ENCODE measurements around the gene ANXA8.

DNA sequence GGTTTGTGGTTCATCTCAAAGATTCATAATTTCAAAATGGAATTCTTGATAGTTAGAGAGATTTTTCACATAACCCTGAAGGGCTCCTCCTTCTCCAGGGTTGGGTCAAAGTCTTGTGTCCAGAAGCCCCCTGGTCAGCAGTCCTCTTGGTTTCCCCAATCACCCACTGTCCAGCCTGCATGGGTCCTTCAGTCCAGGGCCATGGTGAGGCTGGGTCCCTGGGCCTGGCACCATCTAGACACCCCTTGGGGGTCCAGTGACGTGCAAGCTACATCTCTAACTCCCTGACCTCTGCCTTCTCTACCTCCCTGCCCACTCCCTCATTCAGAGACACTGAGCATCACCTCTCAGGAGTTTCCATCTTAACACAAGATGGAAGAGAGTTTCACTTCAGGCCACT, 26.1 kb downstream of the ANXA8 start:
- no peak for TF ChIP-seq YY1 (IDR thresholded peaks at IDR 0.05)
- TF ChIP-seq, protein P1, sequence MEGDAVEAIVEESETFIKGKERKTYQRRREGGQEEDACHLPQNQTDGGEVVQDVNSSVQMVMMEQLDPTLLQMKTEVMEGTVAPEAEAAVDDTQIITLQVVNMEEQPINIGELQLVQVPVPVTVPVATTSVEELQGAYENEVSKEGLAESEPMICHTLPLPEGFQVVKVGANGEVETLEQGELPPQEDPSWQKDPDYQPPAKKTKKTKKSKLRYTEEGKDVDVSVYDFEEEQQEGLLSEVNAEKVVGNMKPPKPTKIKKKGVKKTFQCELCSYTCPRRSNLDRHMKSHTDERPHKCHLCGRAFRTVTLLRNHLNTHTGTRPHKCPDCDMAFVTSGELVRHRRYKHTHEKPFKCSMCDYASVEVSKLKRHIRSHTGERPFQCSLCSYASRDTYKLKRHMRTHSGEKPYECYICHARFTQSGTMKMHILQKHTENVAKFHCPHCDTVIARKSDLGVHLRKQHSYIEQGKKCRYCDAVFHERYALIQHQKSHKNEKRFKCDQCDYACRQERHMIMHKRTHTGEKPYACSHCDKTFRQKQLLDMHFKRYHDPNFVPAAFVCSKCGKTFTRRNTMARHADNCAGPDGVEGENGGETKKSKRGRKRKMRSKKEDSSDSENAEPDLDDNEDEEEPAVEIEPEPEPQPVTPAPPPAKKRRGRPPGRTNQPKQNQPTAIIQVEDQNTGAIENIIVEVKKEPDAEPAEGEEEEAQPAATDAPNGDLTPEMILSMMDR (IDR thresholded peaks at IDR 0.05; ENCODE audit: low read depth, low read length, missing input control): no peak
- TF ChIP-seq, protein P2, sequence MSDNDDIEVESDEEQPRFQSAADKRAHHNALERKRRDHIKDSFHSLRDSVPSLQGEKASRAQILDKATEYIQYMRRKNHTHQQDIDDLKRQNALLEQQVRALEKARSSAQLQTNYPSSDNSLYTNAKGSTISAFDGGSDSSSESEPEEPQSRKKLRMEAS (IDR thresholded peaks at IDR 0.05): no peak
- no peak for TF ChIP-seq EGR1 (IDR thresholded peaks at IDR 0.05; ENCODE audit: low read depth in 2 of 2)
- TF ChIP-seq, protein P3, sequence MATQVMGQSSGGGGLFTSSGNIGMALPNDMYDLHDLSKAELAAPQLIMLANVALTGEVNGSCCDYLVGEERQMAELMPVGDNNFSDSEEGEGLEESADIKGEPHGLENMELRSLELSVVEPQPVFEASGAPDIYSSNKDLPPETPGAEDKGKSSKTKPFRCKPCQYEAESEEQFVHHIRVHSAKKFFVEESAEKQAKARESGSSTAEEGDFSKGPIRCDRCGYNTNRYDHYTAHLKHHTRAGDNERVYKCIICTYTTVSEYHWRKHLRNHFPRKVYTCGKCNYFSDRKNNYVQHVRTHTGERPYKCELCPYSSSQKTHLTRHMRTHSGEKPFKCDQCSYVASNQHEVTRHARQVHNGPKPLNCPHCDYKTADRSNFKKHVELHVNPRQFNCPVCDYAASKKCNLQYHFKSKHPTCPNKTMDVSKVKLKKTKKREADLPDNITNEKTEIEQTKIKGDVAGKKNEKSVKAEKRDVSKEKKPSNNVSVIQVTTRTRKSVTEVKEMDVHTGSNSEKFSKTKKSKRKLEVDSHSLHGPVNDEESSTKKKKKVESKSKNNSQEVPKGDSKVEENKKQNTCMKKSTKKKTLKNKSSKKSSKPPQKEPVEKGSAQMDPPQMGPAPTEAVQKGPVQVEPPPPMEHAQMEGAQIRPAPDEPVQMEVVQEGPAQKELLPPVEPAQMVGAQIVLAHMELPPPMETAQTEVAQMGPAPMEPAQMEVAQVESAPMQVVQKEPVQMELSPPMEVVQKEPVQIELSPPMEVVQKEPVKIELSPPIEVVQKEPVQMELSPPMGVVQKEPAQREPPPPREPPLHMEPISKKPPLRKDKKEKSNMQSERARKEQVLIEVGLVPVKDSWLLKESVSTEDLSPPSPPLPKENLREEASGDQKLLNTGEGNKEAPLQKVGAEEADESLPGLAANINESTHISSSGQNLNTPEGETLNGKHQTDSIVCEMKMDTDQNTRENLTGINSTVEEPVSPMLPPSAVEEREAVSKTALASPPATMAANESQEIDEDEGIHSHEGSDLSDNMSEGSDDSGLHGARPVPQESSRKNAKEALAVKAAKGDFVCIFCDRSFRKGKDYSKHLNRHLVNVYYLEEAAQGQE (IDR thresholded peaks at IDR 0.05): no peak
- no peak for TF ChIP-seq SP1 (IDR thresholded peaks at IDR 0.05)
- TF ChIP-seq, protein P4, sequence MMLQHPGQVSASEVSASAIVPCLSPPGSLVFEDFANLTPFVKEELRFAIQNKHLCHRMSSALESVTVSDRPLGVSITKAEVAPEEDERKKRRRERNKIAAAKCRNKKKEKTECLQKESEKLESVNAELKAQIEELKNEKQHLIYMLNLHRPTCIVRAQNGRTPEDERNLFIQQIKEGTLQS (IDR thresholded peaks at IDR 0.05): no peak
- no peak for TF ChIP-seq GABPA (IDR thresholded peaks at IDR 0.05 in 1 of 2, conservative IDR thresholded peaks at IDR 0.05 in 1 of 2)
- TF ChIP-seq RAD21 (IDR thresholded peaks at IDR 0.05): no peak
- TF ChIP-seq JUND (IDR thresholded peaks at IDR 0.05): no peak
- TF ChIP-seq TAF1 (conservative IDR thresholded peaks at IDR 0.05): no peak
